Panc1 (cell line): Measurements from ENCODE around the gene CTRB1. TPM values are rescaled to one million over a fixed set of nuclear protein-coding genes. Genes with fewer than 3 reads are reported as not detected.

ENCODE experiments used
- ATAC-seq: fragments of 200-7000 bp; cut with Tn5 transposase; 2 replicates; pipeline ENCODE4 v1.9.1; 2020; ENCODE audit warnings: mild to moderate bottlenecking, moderate library complexity
- BruUV-seq: library from RNA; stranded (reverse); fragments of 400-500 nt; replicated peaks from 2 replicates; lab custom pipeline; 2021; lab: Mats Ljungman, UMichigan
- CTCF ChIA-PET: fragments of 300-600 bp; sonication (Branson Sonifier 250); formaldehyde crosslinking; loops from one replicate; lab custom pipeline; 2022; ENCODE audit warnings: antibody characterized with exemption; lab: Charles Lee
- POLR2A ChIA-PET: fragments of 300-600 bp; sonication (Branson Sonifier 250); formaldehyde crosslinking; loops from one replicate; lab custom pipeline; 2022; ENCODE audit warnings: antibody characterized with exemption; lab: Charles Lee
- DNase-seq: peaks from one replicate; pipeline ENCODE4 v3.0.0-alpha.2; 2010; ENCODE audit warnings: low read depth, low spot score
- H3K27ac ChIP-seq: 2 replicates; pipeline ENCODE4 v1.5.1; 2011; ENCODE audit warnings: mild to moderate bottlenecking, low read length, inconsistent platforms
- H3K27me3 ChIP-seq: fragments of 200-500 bp; sonication (Bioruptor generic); 2 replicates; pipeline ENCODE4 v1.6.0; 2014; ENCODE audit warnings: low read length, inconsistent platforms; ENCODE audit not compliant: control insufficient read depth, insufficient read depth
- H3K36me3 ChIP-seq: fragments of 200-500 bp; sonication (Bioruptor generic); 2 replicates; pipeline ENCODE4 v1.5.1; 2014; ENCODE audit warnings: inconsistent platforms, mild to moderate bottlenecking, low read length, moderate library complexity; ENCODE audit not compliant: control insufficient read depth, insufficient read depth
- H3K4me1 ChIP-seq: 2 replicates; pipeline ENCODE4 v1.5.1; 2011; ENCODE audit warnings: inconsistent platforms, mild to moderate bottlenecking, low read length, moderate library complexity; ENCODE audit not compliant: control insufficient read depth, insufficient read depth
- H3K4me3 ChIP-seq, 2 experiments: 2 replicates each; pipeline ENCODE4 v1.5.1; 2011 to 2012; ENCODE audit warnings: low read depth in 2 of 2, low read length in 2 of 2, mild to moderate bottlenecking in 2 of 2, inconsistent platforms in 1 of 2, moderate library complexity in 1 of 2
- H3K9me3 ChIP-seq: fragments of 200-500 bp; sonication (Bioruptor generic); 2 replicates; pipeline ENCODE4 v1.5.1; 2014; ENCODE audit warnings: low read depth, mild to moderate bottlenecking, inconsistent platforms, low read length, moderate library complexity; ENCODE audit not compliant: control insufficient read depth, insufficient read depth
- CTCF ChIP-seq: fragments of 450-650 bp; IDR thresholded peaks from 2 replicates; pipeline ENCODE4 v1.5.1; 2017; ENCODE audit warnings: mild to moderate bottlenecking
- POLR2AphosphoS5 ChIP-seq: IDR thresholded peaks from 2 replicates; pipeline ENCODE4 v1.6.1; 2012; ENCODE audit warnings: mild to moderate bottlenecking, low read depth, low read length, moderate library complexity
- SIN3A ChIP-seq: IDR thresholded peaks from 2 replicates; pipeline ENCODE4 v1.6.1; 2012; ENCODE audit warnings: low read depth, mild to moderate bottlenecking, low read length, moderate library complexity, borderline replicate concordance; ENCODE audit not compliant: insufficient read depth
- TCF7L2 ChIP-seq: IDR thresholded peaks from 2 replicates; pipeline ENCODE4 v1.6.1; 2011; ENCODE audit warnings: mild to moderate bottlenecking, low read depth, low read length, inconsistent platforms
- in situ Hi-C: cut with HindIII; loops from 2 replicates; pipeline ENCODE4 v1.10.0; 2016; ENCODE audit warnings: low sequenced_read_pairs, low pct_unique_long_range_greater_than_20kb
- intact Hi-C: fragments of 100-400 bp; cut with micrococcal nuclease; formaldehyde crosslinking; loops from one replicate; pipeline ENCODE4 v1.10.0; 2022; ENCODE audit not compliant: unreplicated experiment
- total RNA-seq: library from RNA; stranded (reverse); gene quantifications from one replicate; pipeline ENCODE4 v1.2.1, GENCODE V29; 2021; ENCODE audit not compliant: unreplicated experiment
- TF ChIP-seq, protein P1 (sequence below), 2 experiments: IDR thresholded peaks; 2 replicates each; pipeline ENCODE4 v1.6.1; 2011 to 2012; ENCODE audit warnings: low read depth in 2 of 2, control low read depth in 1 of 2, low read length in 1 of 2, mild to moderate bottlenecking in 1 of 2, moderate library complexity in 1 of 2; ENCODE audit not compliant: insufficient read depth in 1 of 2

CTRB1 gene
- total RNA-seq, 1 experiment from 2014 or later = 2.7 TPM

GRCh38 chr16:75195811-75196790 is 22.7 kb upstream of the CTRB1 start:
- Histone ChIP-seq H3K36me3 (no peaks in the 10 kb centered on the region), H3K4me1 (no peaks in the 10 kb centered on the region), H3K4me3 (no peak overlapping the region), H3K9me3 (no peaks in the 10 kb centered on the region), H3K27me3 (no peaks in the 10 kb centered on the region), H3K27ac (no peak overlapping the region)
- no TSS peak for BruUV-seq
- intact Hi-C loops (no loop called here), in situ Hi-C loops (no loop called here)
- no peak for DNase-seq
- ATAC-seq = no peak
- CTCF ChIA-PET = no interaction called here
- TF ChIP-seq TCF7L2 = no peak
- no peak for TF ChIP-seq SIN3A
- TF ChIP-seq, protein P1, sequence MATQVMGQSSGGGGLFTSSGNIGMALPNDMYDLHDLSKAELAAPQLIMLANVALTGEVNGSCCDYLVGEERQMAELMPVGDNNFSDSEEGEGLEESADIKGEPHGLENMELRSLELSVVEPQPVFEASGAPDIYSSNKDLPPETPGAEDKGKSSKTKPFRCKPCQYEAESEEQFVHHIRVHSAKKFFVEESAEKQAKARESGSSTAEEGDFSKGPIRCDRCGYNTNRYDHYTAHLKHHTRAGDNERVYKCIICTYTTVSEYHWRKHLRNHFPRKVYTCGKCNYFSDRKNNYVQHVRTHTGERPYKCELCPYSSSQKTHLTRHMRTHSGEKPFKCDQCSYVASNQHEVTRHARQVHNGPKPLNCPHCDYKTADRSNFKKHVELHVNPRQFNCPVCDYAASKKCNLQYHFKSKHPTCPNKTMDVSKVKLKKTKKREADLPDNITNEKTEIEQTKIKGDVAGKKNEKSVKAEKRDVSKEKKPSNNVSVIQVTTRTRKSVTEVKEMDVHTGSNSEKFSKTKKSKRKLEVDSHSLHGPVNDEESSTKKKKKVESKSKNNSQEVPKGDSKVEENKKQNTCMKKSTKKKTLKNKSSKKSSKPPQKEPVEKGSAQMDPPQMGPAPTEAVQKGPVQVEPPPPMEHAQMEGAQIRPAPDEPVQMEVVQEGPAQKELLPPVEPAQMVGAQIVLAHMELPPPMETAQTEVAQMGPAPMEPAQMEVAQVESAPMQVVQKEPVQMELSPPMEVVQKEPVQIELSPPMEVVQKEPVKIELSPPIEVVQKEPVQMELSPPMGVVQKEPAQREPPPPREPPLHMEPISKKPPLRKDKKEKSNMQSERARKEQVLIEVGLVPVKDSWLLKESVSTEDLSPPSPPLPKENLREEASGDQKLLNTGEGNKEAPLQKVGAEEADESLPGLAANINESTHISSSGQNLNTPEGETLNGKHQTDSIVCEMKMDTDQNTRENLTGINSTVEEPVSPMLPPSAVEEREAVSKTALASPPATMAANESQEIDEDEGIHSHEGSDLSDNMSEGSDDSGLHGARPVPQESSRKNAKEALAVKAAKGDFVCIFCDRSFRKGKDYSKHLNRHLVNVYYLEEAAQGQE (IDR thresholded peaks at IDR 0.05; ENCODE audit: insufficient read depth in 1 of 2, low read depth in 2 of 2, low read length in 1 of 2) = no peak
- no peak for TF ChIP-seq POLR2AphosphoS5
- TF ChIP-seq CTCF = no peak
- POLR2A ChIA-PET = no interaction called here

DNA sequence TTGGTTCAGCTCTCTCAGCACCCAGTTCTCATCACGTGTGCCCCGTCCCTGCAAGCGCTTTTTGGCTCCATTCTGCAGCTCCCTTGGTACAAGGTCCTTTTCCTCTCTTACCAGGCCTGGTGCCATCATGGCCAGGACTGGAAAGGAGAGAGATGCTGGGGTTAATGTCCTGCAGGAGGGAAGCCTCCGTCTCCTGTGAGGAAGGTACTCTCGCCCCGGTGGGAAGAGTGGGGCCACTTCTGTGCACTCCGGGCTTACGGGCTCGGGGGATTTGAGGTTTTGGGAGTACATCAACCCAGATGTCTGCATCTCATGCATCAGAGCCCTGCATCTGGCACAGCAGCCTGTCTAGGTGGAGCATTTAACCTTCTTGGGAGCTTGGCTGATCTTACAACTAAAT is 22.0 kb upstream of the CTRB1 start:
- no TSS peak for BruUV-seq
- Histone ChIP-seq H3K36me3 (no peaks in the 10 kb centered on the region), H3K4me1 (no peaks in the 10 kb centered on the region), H3K4me3 (no peak overlapping the region), H3K27me3 (no peaks in the 10 kb centered on the region), H3K27ac (no peak overlapping the region), H3K9me3 (no peaks in the 10 kb centered on the region)
- ChIA-PET POLR2A (no interaction called here), CTCF (no interaction called here)
- DNase-seq (no peak), ATAC-seq (no peak)
- intact Hi-C loops (no loop called here), in situ Hi-C loops (no loop called here)
- TF ChIP-seq, protein P1 (IDR thresholded peaks at IDR 0.05; ENCODE audit: insufficient read depth in 1 of 2, low read depth in 2 of 2, low read length in 1 of 2) = no peak
